Parathyroid adenoma (tissue), 2 donors: ENCODE measurements around the gene ADM.

Source experiments
- H2AFZ ChIP-seq: fragments of 300-600 bp; sonication (generic); one replicate; pipeline ENCODE4 v1.7.0; 2017; ENCODE audit warnings: antibody characterized with exemption, mild to moderate bottlenecking
- H3K27ac ChIP-seq: fragments of 300-600 bp; sonication (generic); one replicate; pipeline ENCODE4 v1.7.0; 2017
- H3K27me3 ChIP-seq: fragments of 300-600 bp; sonication (generic); one replicate; pipeline ENCODE4 v1.7.0; 2017; ENCODE audit warnings: low read length; ENCODE audit not compliant: control insufficient read depth, insufficient read depth
- H3K36me3 ChIP-seq: fragments of 300-600 bp; sonication (generic); one replicate; pipeline ENCODE4 v1.7.0; 2017; ENCODE audit warnings: low read length; ENCODE audit not compliant: control insufficient read depth, insufficient read depth
- H3K4me1 ChIP-seq: fragments of 300-600 bp; sonication (generic); one replicate; pipeline ENCODE4 v1.7.0; 2017; ENCODE audit warnings: control low read depth
- H3K4me2 ChIP-seq: fragments of 300-600 bp; sonication (generic); one replicate; pipeline ENCODE4 v1.7.0; 2017; ENCODE audit warnings: low read length
- H3K4me3 ChIP-seq: fragments of 300-600 bp; sonication (generic); one replicate; pipeline ENCODE4 v1.7.0; 2017; ENCODE audit warnings: low read depth, low read length
- H3K79me2 ChIP-seq: fragments of 300-600 bp; sonication (generic); one replicate; pipeline ENCODE4 v1.7.0; 2017; ENCODE audit warnings: control low read depth
- H3K9ac ChIP-seq: fragments of 300-600 bp; sonication (generic); one replicate; pipeline ENCODE4 v1.7.0; 2017; ENCODE audit warnings: mild to moderate bottlenecking
- H3K9me3 ChIP-seq: fragments of 300-600 bp; sonication (generic); one replicate; pipeline ENCODE4 v1.7.0; 2017; ENCODE audit warnings: low read length; ENCODE audit not compliant: control insufficient read depth
- CTCF ChIP-seq: fragments of 300-600 bp; sonication (generic); IDR thresholded peaks from one replicate; pipeline ENCODE4 v1.7.0; 2017; ENCODE audit warnings: antibody characterized with exemption, mild to moderate bottlenecking
- donor health status: primary hyperparathyroidism.

The ADM gene

GRCh38 chr11:10315083-10315482 is 10.2 kb downstream of the ADM start:
- no peaks in the 10 kb centered on the region for H3K9me3 ChIP-seq
- H3K4me2 ChIP-seq, result no peak overlapping the region
- H3K27ac ChIP-seq, result no peak overlapping the region
- H3K4me3 ChIP-seq, result no peak overlapping the region
- no peak overlapping the region for H3K9ac ChIP-seq
- no peaks in the 10 kb centered on the region for H3K4me1 ChIP-seq
- no peak overlapping the region for H2AFZ ChIP-seq
- no peak for TF ChIP-seq CTCF
- H3K27me3 ChIP-seq, result no peaks in the 10 kb centered on the region
- H3K36me3 ChIP-seq, result no peaks in the 10 kb centered on the region
- no peaks in the 10 kb centered on the region for H3K79me2 ChIP-seq

GRCh38 chr11:10317151-10317755 is 12.4 kb downstream of the ADM start:
- peak overlapping the region; percentile 36 for H2AFZ ChIP-seq
- H3K36me3 ChIP-seq, result no peaks in the 10 kb centered on the region
- no peaks in the 10 kb centered on the region for H3K27me3 ChIP-seq
- no peaks in the 10 kb centered on the region for H3K4me1 ChIP-seq
- TF ChIP-seq CTCF, result no peak
- no peak overlapping the region for H3K27ac ChIP-seq
- H3K9ac ChIP-seq, result no peak overlapping the region
- no peak overlapping the region for H3K4me3 ChIP-seq
- no peaks in the 10 kb centered on the region for H3K9me3 ChIP-seq
- no peaks in the 10 kb centered on the region for H3K79me2 ChIP-seq
- H3K4me2 ChIP-seq, result no peak overlapping the region

GRCh38 chr11:10317776-10318526 is 13.1 kb downstream of the ADM start:
- Histone ChIP-seq H3K9me3 (no peaks in the 10 kb centered on the region), H3K27me3 (no peaks in the 10 kb centered on the region), H3K36me3 (no peaks in the 10 kb centered on the region), H3K4me3 (no peak overlapping the region), H3K4me2 (no peak overlapping the region), H3K9ac (no peak overlapping the region), H3K79me2 (no peaks in the 10 kb centered on the region), H2AFZ (peak overlapping the region; percentile 36), H3K27ac (no peak overlapping the region), H3K4me1 (no peaks in the 10 kb centered on the region)
- TF ChIP-seq CTCF, result no peak

GRCh38 chr11:10318527-10318802 is 13.6 kb downstream of the ADM start:
- Histone ChIP-seq H3K4me3 (no peak overlapping the region), H3K9ac (no peak overlapping the region), H3K9me3 (no peaks in the 10 kb centered on the region), H3K36me3 (no peaks in the 10 kb centered on the region), H2AFZ (no peak overlapping the region), H3K4me1 (no peaks in the 10 kb centered on the region), H3K4me2 (no peak overlapping the region), H3K27ac (no peak overlapping the region), H3K27me3 (no peaks in the 10 kb centered on the region), H3K79me2 (no peaks in the 10 kb centered on the region)
- no peak for TF ChIP-seq CTCF
